ENCODE results near the gene MMP17.

DNA sequence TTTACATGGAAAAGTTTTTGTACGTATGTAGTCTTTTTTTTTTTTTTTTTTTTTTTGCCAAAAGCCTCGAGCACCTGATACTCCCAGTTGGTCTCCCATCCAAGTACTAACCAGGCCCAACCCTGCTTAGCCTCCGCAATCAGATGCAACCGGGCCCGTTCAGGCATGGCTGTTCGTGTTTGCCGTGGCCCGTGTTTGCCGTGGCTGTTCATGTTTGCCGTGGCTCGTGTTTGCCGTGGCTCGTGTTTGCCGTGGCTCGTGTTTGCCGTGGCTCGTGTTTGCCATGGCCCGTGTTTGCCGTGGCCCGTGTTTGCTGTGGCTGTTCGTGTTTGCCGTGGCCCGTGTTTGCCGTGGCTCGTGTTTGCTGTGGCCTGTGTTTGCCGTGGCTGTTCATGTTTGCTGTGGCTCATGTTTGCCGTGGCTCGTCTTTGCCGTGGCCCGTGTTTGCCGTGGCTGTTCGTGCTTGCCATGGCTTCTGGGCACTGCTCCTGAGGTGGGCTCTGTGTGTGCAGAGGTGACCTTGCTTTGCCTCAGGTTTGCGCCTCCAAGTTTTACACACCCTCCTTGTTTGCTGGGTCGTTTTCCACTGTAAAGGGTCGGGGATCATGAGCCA lies 26.8 kb upstream of the MMP17 start:
- TF ChIP-seq POLR2A (IDR thresholded peaks at IDR 0.05) (no peak), POLR2AphosphoS5 (IDR thresholded peaks at IDR 0.05) (no peak)
- TF ChIP-seq, protein P1, sequence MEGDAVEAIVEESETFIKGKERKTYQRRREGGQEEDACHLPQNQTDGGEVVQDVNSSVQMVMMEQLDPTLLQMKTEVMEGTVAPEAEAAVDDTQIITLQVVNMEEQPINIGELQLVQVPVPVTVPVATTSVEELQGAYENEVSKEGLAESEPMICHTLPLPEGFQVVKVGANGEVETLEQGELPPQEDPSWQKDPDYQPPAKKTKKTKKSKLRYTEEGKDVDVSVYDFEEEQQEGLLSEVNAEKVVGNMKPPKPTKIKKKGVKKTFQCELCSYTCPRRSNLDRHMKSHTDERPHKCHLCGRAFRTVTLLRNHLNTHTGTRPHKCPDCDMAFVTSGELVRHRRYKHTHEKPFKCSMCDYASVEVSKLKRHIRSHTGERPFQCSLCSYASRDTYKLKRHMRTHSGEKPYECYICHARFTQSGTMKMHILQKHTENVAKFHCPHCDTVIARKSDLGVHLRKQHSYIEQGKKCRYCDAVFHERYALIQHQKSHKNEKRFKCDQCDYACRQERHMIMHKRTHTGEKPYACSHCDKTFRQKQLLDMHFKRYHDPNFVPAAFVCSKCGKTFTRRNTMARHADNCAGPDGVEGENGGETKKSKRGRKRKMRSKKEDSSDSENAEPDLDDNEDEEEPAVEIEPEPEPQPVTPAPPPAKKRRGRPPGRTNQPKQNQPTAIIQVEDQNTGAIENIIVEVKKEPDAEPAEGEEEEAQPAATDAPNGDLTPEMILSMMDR (IDR thresholded peaks at IDR 0.05): no peak

Data from breast epithelium (tissue), 3 donors.